Fibroblast of mammary gland (primary cell): Measurements from ENCODE around the gene CD244.

Experiments used
- DNase-seq: peaks from one replicate; pipeline ENCODE4 v3.0.0-alpha.2; 2010; ENCODE audit warnings: low read depth
- H3K4me3 ChIP-seq: 2 replicates; pipeline ENCODE4 v1.5.1; 2011; ENCODE audit warnings: low read depth, mild to moderate bottlenecking, low read length, moderate library complexity; ENCODE audit not compliant: control insufficient read depth
- TF ChIP-seq, protein P1 (sequence below): conservative IDR thresholded peaks from 2 replicates; pipeline ENCODE4 v1.5.1; 2011; ENCODE audit warnings: low read depth, low read length, inconsistent platforms; ENCODE audit not compliant: control insufficient read depth, insufficient read depth

CD244 gene

GRCh38 chr1:160858507-160858906 lies 4.2 kb downstream of the CD244 start:
- TF ChIP-seq, protein P1, sequence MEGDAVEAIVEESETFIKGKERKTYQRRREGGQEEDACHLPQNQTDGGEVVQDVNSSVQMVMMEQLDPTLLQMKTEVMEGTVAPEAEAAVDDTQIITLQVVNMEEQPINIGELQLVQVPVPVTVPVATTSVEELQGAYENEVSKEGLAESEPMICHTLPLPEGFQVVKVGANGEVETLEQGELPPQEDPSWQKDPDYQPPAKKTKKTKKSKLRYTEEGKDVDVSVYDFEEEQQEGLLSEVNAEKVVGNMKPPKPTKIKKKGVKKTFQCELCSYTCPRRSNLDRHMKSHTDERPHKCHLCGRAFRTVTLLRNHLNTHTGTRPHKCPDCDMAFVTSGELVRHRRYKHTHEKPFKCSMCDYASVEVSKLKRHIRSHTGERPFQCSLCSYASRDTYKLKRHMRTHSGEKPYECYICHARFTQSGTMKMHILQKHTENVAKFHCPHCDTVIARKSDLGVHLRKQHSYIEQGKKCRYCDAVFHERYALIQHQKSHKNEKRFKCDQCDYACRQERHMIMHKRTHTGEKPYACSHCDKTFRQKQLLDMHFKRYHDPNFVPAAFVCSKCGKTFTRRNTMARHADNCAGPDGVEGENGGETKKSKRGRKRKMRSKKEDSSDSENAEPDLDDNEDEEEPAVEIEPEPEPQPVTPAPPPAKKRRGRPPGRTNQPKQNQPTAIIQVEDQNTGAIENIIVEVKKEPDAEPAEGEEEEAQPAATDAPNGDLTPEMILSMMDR, result no peak
- no peak overlapping the region for H3K4me3 ChIP-seq
- no peak for DNase-seq

GRCh38 chr1:160858097-160858496 lies 4.6 kb downstream of the CD244 start:
- no peak overlapping the region for H3K4me3 ChIP-seq
- TF ChIP-seq, protein P1, result no peak
- no peak for DNase-seq

GRCh38 chr1:160855181-160855981 lies 7.3 kb downstream of the CD244 start:
- H3K4me3 ChIP-seq, result no peak overlapping the region
- TF ChIP-seq, protein P1, result no peak
- DNase-seq, result no peak

GRCh38 chr1:160853754-160854153 lies 8.9 kb downstream of the CD244 start:
- TF ChIP-seq, protein P1, result no peak
- no peak for DNase-seq
- no peak overlapping the region for H3K4me3 ChIP-seq

DNA sequence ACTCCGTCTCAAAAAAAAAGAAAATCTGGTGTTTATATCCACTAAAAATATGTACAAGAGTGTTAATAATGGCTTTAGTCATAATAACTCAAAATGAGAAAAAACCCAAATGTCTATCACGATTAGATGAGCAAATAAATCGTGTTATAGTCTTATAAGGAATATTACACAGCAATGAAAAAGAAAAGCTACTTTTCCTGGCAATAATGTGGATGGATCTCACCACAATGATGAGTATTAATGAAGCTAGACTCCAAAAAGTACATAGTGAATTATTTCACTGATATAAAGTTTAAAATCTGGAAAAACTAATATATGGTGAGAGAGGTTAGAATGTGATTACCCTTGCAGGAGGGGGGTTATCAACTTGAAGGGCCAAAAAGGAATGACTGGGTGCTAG lies 9.7 kb downstream of the CD244 start:
- TF ChIP-seq, protein P1, result no peak
- DNase-seq, result no peak

GRCh38 chr1:160850993-160851392 lies 11.7 kb downstream of the CD244 start:
- TF ChIP-seq, protein P1, result no peak
- DNase-seq, result no peak
- H3K4me3 ChIP-seq, result no peak overlapping the region

More for the DNA sequence above, 9.7 kb downstream of the CD244 start:
- no peak overlapping the region for H3K4me3 ChIP-seq
